ENCODE results near the gene PNLIPRP3. TPM values are rescaled to one million over a fixed set of nuclear protein-coding genes. Genes with fewer than 3 reads are reported as not detected.

The PNLIPRP3 gene
- total RNA-seq, 2 experiments from 2014 or later = not detected

DNA sequence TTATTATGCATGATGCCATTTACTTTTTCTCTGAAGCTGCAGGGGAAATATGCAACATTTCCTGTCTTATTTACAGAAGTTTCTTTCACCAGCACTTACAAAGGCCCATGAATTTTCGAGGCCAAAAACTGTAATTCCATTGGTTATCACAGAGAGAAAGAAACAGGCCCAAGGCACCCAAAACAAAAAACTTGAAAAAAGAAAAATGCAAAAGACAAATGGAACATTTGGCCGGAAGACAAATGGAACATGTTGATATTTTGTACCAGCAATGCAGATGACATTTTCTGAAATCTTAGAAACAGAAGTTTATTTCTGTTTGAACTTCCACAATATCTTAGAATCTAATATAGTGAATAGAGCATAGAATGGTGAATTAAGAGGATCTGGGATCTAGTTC, 61.8 kb downstream of the PNLIPRP3 start:
- POLR2A ChIA-PET = no interaction called here
- CTCF ChIA-PET = no interaction called here

DNA sequence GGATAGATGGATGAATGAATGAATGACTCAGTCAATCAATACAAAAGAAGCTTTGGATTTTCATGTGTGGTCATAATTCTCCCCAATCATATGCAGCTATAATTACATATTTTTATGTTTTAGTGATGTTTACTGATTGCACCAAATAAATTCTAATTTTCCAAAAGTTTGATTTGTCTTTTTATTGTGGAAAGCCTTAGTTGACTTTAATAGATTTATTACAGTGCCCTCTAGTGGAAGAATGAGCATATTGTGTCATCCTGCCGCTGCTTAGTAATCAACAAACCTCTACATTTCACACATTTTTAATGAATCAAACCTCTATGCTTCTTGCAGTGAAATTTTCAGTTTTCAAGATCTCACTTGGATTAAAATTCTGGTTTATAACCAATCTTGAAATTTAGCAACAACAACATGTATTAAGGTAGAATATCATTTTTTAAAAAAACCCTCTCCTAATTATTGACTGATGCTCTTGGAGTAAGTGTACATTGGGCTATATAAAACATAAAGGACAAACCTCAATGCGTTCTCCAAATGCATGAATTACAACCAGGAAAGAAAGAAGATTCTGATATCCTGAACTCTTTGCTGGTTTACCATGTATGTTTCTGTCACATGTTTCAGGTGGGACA, 62.5 kb downstream of the PNLIPRP3 start:
- ChIA-PET POLR2A (no interaction called here), CTCF (no interaction called here)

DNA sequence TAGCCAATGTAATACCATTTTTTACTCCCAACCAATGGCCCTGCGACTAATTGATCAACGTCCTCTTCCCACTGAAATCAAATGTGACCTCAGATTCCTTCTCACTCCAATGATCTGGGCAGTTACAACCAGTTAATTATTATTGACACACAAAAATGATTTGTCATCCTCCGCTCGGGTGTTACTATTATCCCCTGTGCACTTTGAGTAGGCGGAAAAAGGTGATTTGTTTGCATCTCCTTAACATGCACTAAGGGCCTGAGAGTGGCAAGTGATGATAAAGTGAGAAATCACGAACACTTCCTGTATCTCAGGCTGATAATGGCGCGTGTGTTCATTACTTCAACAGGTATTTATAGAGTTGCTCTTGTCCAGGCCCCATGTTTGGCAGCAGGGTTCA, 77.1 kb downstream of the PNLIPRP3 start:
- CTCF ChIA-PET = no interaction called here

DNA sequence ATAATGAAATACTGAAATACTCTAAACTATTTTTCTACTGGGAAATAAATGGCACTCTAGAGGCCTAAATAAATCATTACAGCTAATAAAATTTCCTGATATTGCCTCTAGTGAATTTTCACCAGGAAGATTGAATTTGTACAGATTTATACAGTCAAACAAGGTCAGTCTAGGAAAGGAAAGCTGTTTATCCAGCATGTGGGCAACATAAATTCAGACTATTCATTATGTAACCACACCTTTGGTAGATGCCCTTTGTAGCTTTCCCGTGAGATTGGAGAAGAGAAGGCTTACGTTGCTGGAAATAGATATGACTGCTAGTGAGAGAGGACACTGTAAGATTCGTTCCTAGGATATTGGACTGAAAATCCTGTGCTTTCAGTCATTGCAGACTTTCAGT, 82.9 kb downstream of the PNLIPRP3 start:
- ChIA-PET POLR2A (no interaction called here), CTCF (no interaction called here)

More for the DNA sequence above, 77.1 kb downstream of the PNLIPRP3 start:
- POLR2A ChIA-PET = no interaction called here

DNA sequence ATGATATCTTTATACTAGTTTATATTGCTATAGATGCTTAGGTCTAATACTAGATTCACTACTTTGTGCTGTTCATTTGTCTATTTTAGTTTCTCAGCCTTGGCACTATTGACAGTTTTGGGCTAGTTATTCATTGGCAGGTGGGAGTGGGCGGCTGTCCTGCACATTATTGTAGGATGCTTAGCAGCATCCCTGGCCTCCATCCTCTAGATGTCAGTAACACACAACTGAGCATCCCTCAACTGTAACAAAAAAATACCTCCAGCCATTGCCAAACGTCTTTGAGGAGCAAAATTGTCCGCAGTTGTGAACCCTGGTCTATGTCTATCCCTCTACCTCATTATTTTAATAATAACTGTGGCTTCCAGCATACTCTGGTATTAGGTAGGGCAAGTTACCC, 83.7 kb downstream of the PNLIPRP3 start:
- ChIA-PET CTCF (no interaction called here), POLR2A (no interaction called here)

DNA sequence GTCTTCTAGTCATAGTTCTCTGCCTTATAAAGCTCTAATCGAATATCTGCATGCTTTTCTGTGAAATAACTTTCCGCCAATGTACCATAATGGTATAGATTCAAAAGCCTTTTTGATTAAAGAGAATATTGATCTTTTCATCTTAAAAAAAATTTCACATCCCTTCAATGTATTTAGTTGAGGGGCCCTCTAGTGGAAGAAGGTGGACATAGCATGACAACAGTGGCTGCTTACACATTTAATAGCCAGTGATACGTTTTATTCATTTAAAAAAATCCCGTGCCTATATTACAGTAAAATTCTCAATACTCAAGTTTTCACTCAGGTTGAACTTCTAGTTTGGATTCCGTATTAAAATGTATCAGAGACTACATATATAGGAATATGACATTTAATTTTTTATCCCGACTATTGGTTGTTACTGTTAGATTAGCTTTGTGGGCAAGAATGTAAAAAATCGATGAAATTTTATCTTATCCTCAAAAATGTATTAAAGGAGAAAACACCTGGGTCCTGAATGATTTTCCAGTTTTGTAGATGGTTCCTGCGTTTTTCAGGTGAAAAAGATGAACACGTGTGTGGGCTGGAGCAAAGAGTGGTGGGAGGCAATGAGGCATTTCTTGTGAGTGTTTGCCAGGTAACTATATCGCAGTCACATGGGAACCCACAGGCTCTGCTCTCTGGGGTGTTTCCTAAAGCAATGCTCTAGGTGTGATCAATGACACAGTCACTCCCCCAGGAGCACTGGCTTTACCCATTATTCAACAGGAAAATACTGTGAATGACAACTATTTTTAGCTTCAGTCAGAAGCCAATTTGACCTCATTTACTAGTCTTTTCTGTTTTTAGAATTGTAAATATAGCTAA, 94.0 kb downstream of the PNLIPRP3 start:
- POLR2A ChIA-PET = no interaction called here
- CTCF ChIA-PET = no interaction called here

DNA sequence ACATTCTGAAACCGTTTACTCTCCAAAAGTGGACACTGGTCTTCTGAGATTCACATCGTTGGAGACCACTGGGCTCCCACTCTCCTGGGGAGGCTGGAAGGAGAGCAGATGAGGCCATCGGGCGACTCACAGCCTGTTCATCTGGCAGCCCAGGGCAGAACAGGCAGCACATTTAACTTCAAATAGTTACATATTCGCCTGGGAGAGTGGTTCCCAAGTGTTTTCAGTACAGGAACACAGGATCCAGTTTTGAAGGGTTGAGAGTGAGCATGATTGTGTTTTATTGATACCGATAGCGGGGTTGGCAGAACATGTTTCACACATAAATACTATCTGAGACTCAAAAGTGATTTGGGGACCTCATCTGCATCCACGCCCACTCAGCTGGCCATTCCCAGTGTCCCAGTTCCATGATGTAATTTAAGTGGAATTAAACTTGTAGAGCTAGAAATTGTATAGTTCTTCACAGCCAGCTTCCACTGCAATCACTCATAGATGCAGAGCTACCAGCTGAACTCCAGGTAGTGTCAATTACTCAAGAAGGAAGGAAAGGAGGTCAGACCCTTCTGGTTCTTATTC, 95.2 kb downstream of the PNLIPRP3 start:
- CTCF ChIA-PET = no interaction called here
- POLR2A ChIA-PET = no interaction called here

DNA sequence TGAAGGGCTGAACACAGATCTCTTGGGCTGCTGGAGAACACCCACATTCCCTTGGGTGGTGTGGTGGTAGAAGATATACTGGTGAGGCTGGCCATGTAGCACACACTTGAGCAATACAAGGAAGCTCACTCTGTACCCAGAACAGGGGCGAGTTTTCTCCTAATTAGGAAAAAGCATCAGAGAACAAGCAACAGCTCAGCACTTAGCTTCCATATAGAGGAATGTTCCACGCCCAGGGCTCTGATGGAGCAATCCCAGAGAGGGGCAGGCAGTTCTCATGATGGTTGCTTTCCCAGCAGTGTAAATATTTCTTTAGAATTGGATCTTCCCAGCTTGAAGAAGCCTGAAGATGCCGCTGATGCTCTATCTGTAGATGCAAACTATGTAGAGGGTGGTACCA, 97.1 kb downstream of the PNLIPRP3 start:
- ChIA-PET POLR2A (no interaction called here), CTCF (no interaction called here)

DNA sequence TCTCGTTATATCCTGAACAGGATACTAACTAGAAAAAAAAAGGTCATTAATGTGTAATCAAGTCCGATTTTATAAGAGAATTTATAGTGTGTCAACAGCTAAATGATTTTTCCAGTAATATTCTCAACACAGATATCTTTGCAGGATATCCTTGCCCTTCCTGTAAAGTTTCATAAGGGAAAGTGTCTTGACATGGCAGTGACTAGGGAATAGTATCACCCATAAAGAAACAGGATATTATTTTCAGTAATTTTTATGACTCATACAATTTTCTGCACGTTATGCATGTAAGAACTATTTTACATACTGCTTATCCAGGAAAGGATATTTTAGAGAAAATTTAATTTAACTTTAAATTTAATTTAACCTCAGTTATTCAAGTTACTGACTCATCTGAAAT, 98.6 kb downstream of the PNLIPRP3 start:
- ChIA-PET CTCF (no interaction called here), POLR2A (no interaction called here)

Other genes with a start within 250 kb of the PNLIPRP3 start
- gene GFRA1, start 154.6 kb upstream of the PNLIPRP3 start, total RNA-seq = not detected
- not detected for gene CCDC172, start 103.4 kb upstream of the PNLIPRP3 start, total RNA-seq
- gene PNLIP, start 118.1 kb downstream of the PNLIPRP3 start, total RNA-seq = not detected
- not detected for gene PNLIPRP1, start 163.1 kb downstream of the PNLIPRP3 start, total RNA-seq
- gene PNLIPRP2, start 193.1 kb downstream of the PNLIPRP3 start, total RNA-seq = not detected

Data from activated CD8-positive, alpha-beta memory T cell treated with anti-CD3 and anti-CD28 coated beads for 36 hours (primary cell).